ENCODE data around the gene MDN1. TPM values are rescaled to one million over a fixed set of nuclear protein-coding genes. Genes with fewer than 3 reads are reported as not detected.

Gene MDN1
- total RNA-seq, result 21.4 and 24.7 TPM in 2 replicates

GRCh38 chr6:89819336-89820130, at the start of gene MDN1:
TSS of gene MDN1 (minus strand) at chr6:89819794. CDS start at chr6:89819607, 187 bp downstream.

GRCh38 chr6:89829472-89830169, 10.0 kb upstream of the MDN1 start, which contains the start of gene CASP8AP2:
TSS of gene CASP8AP2 (plus strand) at chr6:89829880.

GRCh38 chr6:89638320-89639195, 181.0 kb downstream of the MDN1 start, which contains the start of gene LYRM2:
TSS of gene LYRM2 (minus strand) at chr6:89638747. CDS start at chr6:89638716, 31 bp downstream.

Other genes with a start within 250 kb of the MDN1 start
- 24.5 and 27.6 TPM in 2 replicates for gene LYRM2, start 181.0 kb downstream of the MDN1 start, total RNA-seq
- 12.7 and 16.1 TPM in 2 replicates for gene CASP8AP2, start 10.1 kb upstream of the MDN1 start, total RNA-seq
- gene GJA10, start 74.7 kb upstream of the MDN1 start, total RNA-seq, result not detected in 2 replicates

Data from regular cardiac myocyte (primary cell).